DOHH2 (cell line): ENCODE data around the gene PRDM11.

Source experiments
- H3F3A ChIP-seq: fragments of 200-600 bp; sonication (generic), shearing (Covaris generic); 2 replicates; pipeline ENCODE4 v1.6.0; 2016; ENCODE audit warnings: antibody characterized with exemption, mild to moderate bottlenecking; ENCODE audit not compliant: control insufficient read depth, insufficient read depth
- H3K27ac ChIP-seq: fragments of 200-600 bp; sonication (generic); 2 replicates; pipeline ENCODE4 v1.5.1; 2014; ENCODE audit warnings: low read depth, mild to moderate bottlenecking, low read length, moderate library complexity
- H3K27me3 ChIP-seq: fragments of 200-600 bp; sonication (generic); 2 replicates; pipeline ENCODE4 v1.6.1; 2014; ENCODE audit warnings: mild to moderate bottlenecking, low read length, mixed read lengths; ENCODE audit not compliant: control insufficient read depth
- H3K36me3 ChIP-seq: fragments of 200-600 bp; sonication (generic); 2 replicates; pipeline ENCODE4 v1.6.1; 2014; ENCODE audit warnings: mild to moderate bottlenecking, low read length, moderate library complexity, mixed read lengths; ENCODE audit not compliant: control insufficient read depth
- H3K4me1 ChIP-seq: fragments of 200-600 bp; sonication (generic); 2 replicates; pipeline ENCODE4 v1.6.1; 2014; ENCODE audit warnings: mild to moderate bottlenecking, low read length, mixed read lengths; ENCODE audit not compliant: control insufficient read depth
- H3K4me2 ChIP-seq: fragments of 200-600 bp; sonication (generic); 2 replicates; pipeline ENCODE4 v1.6.0; 2014; ENCODE audit warnings: mild to moderate bottlenecking, low read length, moderate library complexity
- H3K4me3 ChIP-seq: fragments of 200-600 bp; sonication (generic); 2 replicates; pipeline ENCODE4 v1.5.1; 2014; ENCODE audit warnings: mild to moderate bottlenecking, low read length, mixed read lengths
- H3K79me2 ChIP-seq: fragments of 200-600 bp; sonication (generic); 2 replicates; pipeline ENCODE4 v1.6.1; 2014; ENCODE audit warnings: mild to moderate bottlenecking, low read length, mixed read lengths; ENCODE audit not compliant: control insufficient read depth
- H3K9me2 ChIP-seq: fragments of 200-600 bp; sonication (generic); replicated peaks from 2 replicates; pipeline ENCODE4 v1.6.1; 2014; ENCODE audit warnings: mild to moderate bottlenecking, low read length, mixed read lengths; ENCODE audit not compliant: control insufficient read depth
- H3K9me3 ChIP-seq: fragments of 200-600 bp; sonication (generic); 2 replicates; pipeline ENCODE4 v1.6.1; 2014; ENCODE audit warnings: antibody characterized with exemption, low read length, mixed read lengths; ENCODE audit not compliant: control insufficient read depth, insufficient read depth
- H4K20me1 ChIP-seq: fragments of 200-600 bp; sonication (generic); 2 replicates; pipeline ENCODE4 v1.6.0; 2014; ENCODE audit warnings: low read depth, mild to moderate bottlenecking, antibody characterized with exemption, low read length, moderate library complexity; ENCODE audit not compliant: control insufficient read depth, insufficient read depth
- CTCF ChIP-seq: fragments of 200-600 bp; sonication (generic); IDR thresholded peaks from one replicate; pipeline ENCODE4 v1.5.1; 2014; ENCODE audit warnings: antibody characterized with exemption, mild to moderate bottlenecking, low read depth, low read length; ENCODE audit not compliant: poor library complexity, severe bottlenecking
- EZH2phosphoT487 ChIP-seq: fragments of 200-600 bp; sonication (generic); IDR thresholded peaks from 2 replicates; pipeline ENCODE4 v1.6.1; 2017; ENCODE audit warnings: borderline replicate concordance, mild to moderate bottlenecking, antibody characterized with exemption, low read length, moderate library complexity, mixed read lengths

PRDM11 gene

GRCh38 chr11:45154276-45154675, 7.8 kb downstream of the PRDM11 start:
- Histone ChIP-seq H3K36me3 (no peaks in the 10 kb centered on the region), H3K9me3 (no peaks in the 10 kb centered on the region), H3K79me2 (peaks cover 26% of the 10 kb centered on the region), H3K9me2 (no peaks in the 10 kb centered on the region), H3K27me3 (no peaks in the 10 kb centered on the region), H4K20me1 (no peaks in the 10 kb centered on the region; the same call in 1 of the 2 replicates), H3F3A (no peaks in the 10 kb centered on the region), H3K4me2 (no peak overlapping the region), H3K4me1 (no peaks in the 10 kb centered on the region), H3K4me3 (no peak overlapping the region), H3K27ac (no peak overlapping the region)
- no peak for TF ChIP-seq EZH2phosphoT487
- no peak for TF ChIP-seq CTCF

DNA sequence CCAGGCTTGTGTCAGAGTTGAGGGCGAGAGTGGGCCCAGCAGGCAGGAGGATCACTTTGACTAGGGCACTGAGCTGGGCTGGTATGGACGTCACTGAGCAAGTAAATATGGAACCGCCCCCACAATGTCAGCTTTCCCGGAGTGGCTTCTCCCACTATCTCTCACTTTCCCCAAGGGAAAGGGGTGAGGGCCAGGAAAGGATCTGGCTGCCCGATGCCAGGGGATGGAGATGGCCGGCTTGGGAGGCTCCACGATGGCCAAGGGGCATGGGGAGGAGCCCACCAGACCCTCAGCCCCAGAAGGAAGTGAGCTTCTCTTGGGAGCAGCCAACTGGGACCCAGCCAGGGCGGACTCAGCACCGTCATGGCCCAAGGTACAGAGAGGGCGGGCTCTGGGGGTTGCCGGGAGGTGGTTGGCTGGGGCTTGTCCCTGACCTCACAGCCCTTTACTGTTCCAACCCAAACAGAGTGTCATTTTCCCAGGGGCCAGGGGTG, 8.7 kb downstream of the PRDM11 start:
- H3K27me3 ChIP-seq, result no peaks in the 10 kb centered on the region
- H3K4me2 ChIP-seq, result no peak overlapping the region

GRCh38 chr11:45155627-45156180, 9.3 kb downstream of the PRDM11 start:
- Histone ChIP-seq H3K27ac (no peak overlapping the region), H3K4me2 (no peak overlapping the region), H3K79me2 (peaks cover 13% of the 10 kb centered on the region), H3K4me1 (no peaks in the 10 kb centered on the region), H3K9me3 (no peaks in the 10 kb centered on the region), H3K36me3 (no peaks in the 10 kb centered on the region), H3K9me2 (no peaks in the 10 kb centered on the region), H3K27me3 (no peaks in the 10 kb centered on the region), H3K4me3 (no peak overlapping the region), H3F3A (no peaks in the 10 kb centered on the region), H4K20me1 (no peaks in the 10 kb centered on the region; the same call in 1 of the 2 replicates)
- TF ChIP-seq EZH2phosphoT487 (no peak), CTCF (no peak)

More for the DNA sequence above, 8.7 kb downstream of the PRDM11 start:
- Histone ChIP-seq H3K9me3 (no peaks in the 10 kb centered on the region), H3K4me3 (no peak overlapping the region), H3F3A (no peaks in the 10 kb centered on the region), H3K36me3 (no peaks in the 10 kb centered on the region), H3K79me2 (peaks cover 18% of the 10 kb centered on the region), H3K9me2 (no peaks in the 10 kb centered on the region), H3K27ac (no peak overlapping the region), H4K20me1 (no peaks in the 10 kb centered on the region; the same call in 1 of the 2 replicates), H3K4me1 (no peaks in the 10 kb centered on the region)
- no peak for TF ChIP-seq CTCF
- TF ChIP-seq EZH2phosphoT487, result no peak
